Liver (tissue), 9 donors: Measurements from ENCODE around the gene CDC45. TPM values are rescaled to one million over a fixed set of nuclear protein-coding genes. Genes with fewer than 3 reads are reported as not detected.

ENCODE experiments used
- DNase-seq: peaks from one replicate; pipeline ENCODE4 v3.0.0-alpha.2; 2017; ENCODE audit warnings: low spot score
- H3K27ac ChIP-seq, 2 donors: one replicate each; pipeline ENCODE4 v1.7.0; 2013; ENCODE audit warnings: inconsistent platforms in 2 of 2, low read length in 2 of 2, control low read depth in 1 of 2, low read depth in 1 of 2, mild to moderate bottlenecking in 1 of 2
- H3K27me3 ChIP-seq, 4 donors: one replicate each; pipeline versions ENCODE4 v1.6.1 to v1.7.0; 2013; ENCODE audit warnings: low read length in 3 of 4, inconsistent platforms in 1 of 4, mild to moderate bottlenecking in 1 of 4, moderate library complexity in 1 of 4; ENCODE audit not compliant: control insufficient read depth in 4 of 4, insufficient read depth in 4 of 4
- H3K36me3 ChIP-seq, 4 donors: one replicate each; pipeline versions ENCODE4 v1.6.1 to v1.7.0; 2013; ENCODE audit warnings: low read length in 3 of 4, mild to moderate bottlenecking in 3 of 4, low read depth in 1 of 4, moderate library complexity in 1 of 4; ENCODE audit not compliant: control insufficient read depth in 4 of 4, insufficient read depth in 3 of 4
- H3K4me1 ChIP-seq, 4 donors: one replicate each; pipeline versions ENCODE4 v1.6.1 to v1.7.0; 2013; ENCODE audit warnings: low read length in 3 of 4, mild to moderate bottlenecking in 3 of 4, moderate library complexity in 1 of 4; ENCODE audit not compliant: control insufficient read depth in 4 of 4, insufficient read depth in 4 of 4
- H3K4me3 ChIP-seq, 3 donors: one replicate each; pipeline versions ENCODE4 v1.6.1 to v1.7.0; 2013; ENCODE audit warnings: low read length in 3 of 3, control low read depth in 1 of 3, low read depth in 1 of 3, mild to moderate bottlenecking in 1 of 3
- H3K9ac ChIP-seq, 2 donors: one replicate each; pipeline ENCODE4 v1.7.0; 2013; ENCODE audit warnings: low read length in 2 of 2, mild to moderate bottlenecking in 2 of 2, moderate library complexity in 2 of 2, control low read depth in 1 of 2, low read depth in 1 of 2
- H3K9me3 ChIP-seq, 4 donors: one replicate each; pipeline versions ENCODE4 v1.6.1 to v1.7.0; 2013; ENCODE audit warnings: low read length in 3 of 4; ENCODE audit not compliant: control insufficient read depth in 4 of 4
- ATF3 ChIP-seq: IDR thresholded peaks from 2 replicates; pipeline ENCODE4 v1.6.1; 2016; ENCODE audit warnings: antibody characterized with exemption
- EGR1 ChIP-seq, 2 donors: IDR thresholded peaks; 2 replicates each; pipeline ENCODE4 v1.6.1; 2016 to 2018; ENCODE audit warnings: antibody characterized with exemption in 2 of 2, low read depth in 2 of 2
- FOXA1 ChIP-seq: IDR thresholded peaks from 2 replicates; pipeline ENCODE4 v1.6.1; 2016; ENCODE audit warnings: antibody characterized with exemption
- FOXA2 ChIP-seq: IDR thresholded peaks from 2 replicates; pipeline ENCODE4 v1.6.1; 2016; ENCODE audit warnings: antibody characterized with exemption
- GABPA ChIP-seq, 2 donors: IDR thresholded peaks in 1 of 2; conservative IDR thresholded peaks in 1 of 2; 2 replicates each; pipeline ENCODE4 v1.6.1; 2016; ENCODE audit warnings: antibody characterized with exemption in 2 of 2, mild to moderate bottlenecking in 1 of 2, moderate library complexity in 1 of 2
- HNF4A ChIP-seq, 2 donors: conservative IDR thresholded peaks; 2 replicates each; pipeline ENCODE4 v1.6.1; 2016; ENCODE audit warnings: antibody characterized with exemption in 2 of 2, mild to moderate bottlenecking in 2 of 2
- HNF4G ChIP-seq: IDR thresholded peaks from 2 replicates; pipeline ENCODE4 v1.6.1; 2016; ENCODE audit warnings: antibody characterized with exemption
- JUND ChIP-seq, 2 donors: IDR thresholded peaks; 2 replicates each; pipeline ENCODE4 v1.6.1; 2016; ENCODE audit warnings: antibody characterized with exemption in 2 of 2
- RAD21 ChIP-seq, 2 donors: IDR thresholded peaks; 2 replicates each; pipeline ENCODE4 v1.6.1; 2016; ENCODE audit warnings: antibody characterized with exemption in 2 of 2, mild to moderate bottlenecking in 2 of 2
- RXRA ChIP-seq, 2 donors: IDR thresholded peaks; 2 replicates each; pipeline ENCODE4 v1.6.1; 2017 to 2018; ENCODE audit warnings: antibody characterized with exemption in 2 of 2, mild to moderate bottlenecking in 1 of 2
- SP1 ChIP-seq: IDR thresholded peaks from 2 replicates; pipeline ENCODE4 v1.6.1; 2018; ENCODE audit warnings: antibody characterized with exemption, mild to moderate bottlenecking
- TAF1 ChIP-seq: conservative IDR thresholded peaks from 2 replicates; pipeline ENCODE4 v1.6.1; 2016; ENCODE audit warnings: antibody characterized with exemption, mild to moderate bottlenecking
- YY1 ChIP-seq: IDR thresholded peaks from 2 replicates; pipeline ENCODE4 v1.6.1; 2016; ENCODE audit warnings: antibody characterized with exemption, mild to moderate bottlenecking
- WGBS: extraction: QIAGEN DNeasy Blood & Tissue Kit; methylation state at CpG from one replicate; pipeline ENCODE4 v1.1.7; 2013; 5-methylcytosine and 5-hydroxymethylcytosine counted together
- polyA plus RNA-seq, 2 donors: library from polyadenylated mRNA; stranded (reverse) in 1 of 2; unstranded in 1 of 2; fragments of 200-250 nt in 1 of 2; fragments of >200 nt in 1 of 2; fragmentation: Nextera tagmentation in 1 of 2; extraction: Ambion mirVana in 1 of 2; gene quantifications; one replicate each; pipeline versions ENCODE4 v1.2.1 to v1.2.3, GENCODE V29; 2013 to 2015
- total RNA-seq, 2 donors: library from RNA; depleted of rRNA; stranded (reverse); fragments of >200 nt; gene quantifications; one replicate each; pipeline ENCODE4 v1.2.3, GENCODE V29; 2014
- TF ChIP-seq, protein P1 (sequence below): IDR thresholded peaks from 2 replicates; pipeline ENCODE4 v1.6.1; 2016; ENCODE audit warnings: antibody characterized with exemption
- TF ChIP-seq, protein P2 (sequence below): IDR thresholded peaks from 2 replicates; pipeline ENCODE4 v1.6.1; 2016; ENCODE audit warnings: antibody characterized with exemption
- TF ChIP-seq, protein P3 (sequence below): IDR thresholded peaks from 2 replicates; pipeline ENCODE4 v1.6.1; 2016; ENCODE audit warnings: antibody characterized with exemption, mild to moderate bottlenecking
- donor health status: healthy.
- donor health status: healthy.
- donor health status: healthy.
- donor health status: healthy.
- donor health status: healthy.

The CDC45 gene
- total and polyA plus RNA-seq, 4 donors: 0.33 to 15.5 (median 0.94) TPM

- Histone ChIP-seq H3K4me1 (peaks cover 7 to 8% (median 8%) of the 10 kb centered on the region in 4 donors), H3K9me3 (no peaks in the 10 kb centered on the region), H3K4me3 (no peak overlapping the region), H3K27ac (no peak overlapping the region), H3K36me3 (no peaks in the 10 kb centered on the region), H3K27me3 (no peaks in the 10 kb centered on the region), H3K9ac (no peak overlapping the region)
- TF ChIP-seq SP1: no peak
- no peak for TF ChIP-seq GABPA (IDR thresholded peaks at IDR 0.05 in 1 of 2, conservative IDR thresholded peaks at IDR 0.05 in 1 of 2)
- no peak for TF ChIP-seq RAD21 (IDR thresholded peaks at IDR 0.05)
- no peak for TF ChIP-seq HNF4A (conservative IDR thresholded peaks at IDR 0.05)
- TF ChIP-seq TAF1: no peak
- TF ChIP-seq YY1: no peak
- no peak for TF ChIP-seq RXRA (IDR thresholded peaks at IDR 0.05)
- no peak for TF ChIP-seq JUND (IDR thresholded peaks at IDR 0.05)
- TF ChIP-seq, protein P1, sequence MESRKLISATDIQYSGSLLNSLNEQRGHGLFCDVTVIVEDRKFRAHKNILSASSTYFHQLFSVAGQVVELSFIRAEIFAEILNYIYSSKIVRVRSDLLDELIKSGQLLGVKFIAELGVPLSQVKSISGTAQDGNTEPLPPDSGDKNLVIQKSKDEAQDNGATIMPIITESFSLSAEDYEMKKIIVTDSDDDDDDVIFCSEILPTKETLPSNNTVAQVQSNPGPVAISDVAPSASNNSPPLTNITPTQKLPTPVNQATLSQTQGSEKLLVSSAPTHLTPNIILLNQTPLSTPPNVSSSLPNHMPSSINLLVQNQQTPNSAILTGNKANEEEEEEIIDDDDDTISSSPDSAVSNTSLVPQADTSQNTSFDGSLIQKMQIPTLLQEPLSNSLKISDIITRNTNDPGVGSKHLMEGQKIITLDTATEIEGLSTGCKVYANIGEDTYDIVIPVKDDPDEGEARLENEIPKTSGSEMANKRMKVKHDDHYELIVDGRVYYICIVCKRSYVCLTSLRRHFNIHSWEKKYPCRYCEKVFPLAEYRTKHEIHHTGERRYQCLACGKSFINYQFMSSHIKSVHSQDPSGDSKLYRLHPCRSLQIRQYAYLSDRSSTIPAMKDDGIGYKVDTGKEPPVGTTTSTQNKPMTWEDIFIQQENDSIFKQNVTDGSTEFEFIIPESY: no peak
- no peak for TF ChIP-seq FOXA1
- TF ChIP-seq FOXA2: no peak
- DNase-seq: no peak
- WGBS: 89% methylated on average over 5 of the region's 5 CpGs
These were observed 66.2 kb downstream of the CDC45 start for GRCh38 chr22:19545935-19546207.

DNA sequence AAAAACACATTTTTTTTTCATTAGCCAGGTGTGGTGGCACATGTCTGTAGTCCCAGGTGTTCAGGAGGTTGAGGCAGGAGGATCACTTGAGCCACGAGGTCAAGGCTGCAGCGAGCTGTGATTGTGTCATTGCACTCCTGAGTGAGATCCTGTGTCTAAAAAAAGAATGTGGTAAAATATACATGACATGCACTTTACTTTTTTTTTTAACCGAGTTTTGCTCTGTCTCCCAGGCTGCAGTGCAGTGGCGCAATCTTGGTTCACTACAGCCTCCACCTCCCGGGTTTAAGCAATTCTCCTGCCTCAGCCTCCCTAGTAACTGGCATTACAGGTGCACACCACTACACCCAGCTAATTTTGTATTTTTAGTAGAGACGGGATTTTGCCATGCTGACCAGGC lies 67.0 kb downstream of the CDC45 start:
- Histone ChIP-seq H3K9me3 (no peaks in the 10 kb centered on the region), H3K36me3 (no peaks in the 10 kb centered on the region), H3K9ac (no peak overlapping the region), H3K4me3 (no peak overlapping the region), H3K27ac (no peak overlapping the region), H3K27me3 (no peaks in the 10 kb centered on the region), H3K4me1 (peaks cover 7 to 8% (median 8%) of the 10 kb centered on the region in 4 donors)
- no peak for DNase-seq
- TF ChIP-seq HNF4G (no peak), RXRA (IDR thresholded peaks at IDR 0.05) (no peak), YY1 (no peak), FOXA1 (no peak), EGR1 (IDR thresholded peaks at IDR 0.05; ENCODE audit: low read depth in 2 of 2) (no peak), FOXA2 (no peak), GABPA (IDR thresholded peaks at IDR 0.05 in 1 of 2, conservative IDR thresholded peaks at IDR 0.05 in 1 of 2) (no peak), RAD21 (IDR thresholded peaks at IDR 0.05) (no peak), ATF3 (no peak), SP1 (no peak)
- TF ChIP-seq, protein P2, sequence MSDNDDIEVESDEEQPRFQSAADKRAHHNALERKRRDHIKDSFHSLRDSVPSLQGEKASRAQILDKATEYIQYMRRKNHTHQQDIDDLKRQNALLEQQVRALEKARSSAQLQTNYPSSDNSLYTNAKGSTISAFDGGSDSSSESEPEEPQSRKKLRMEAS: no peak
- TF ChIP-seq, protein P3, sequence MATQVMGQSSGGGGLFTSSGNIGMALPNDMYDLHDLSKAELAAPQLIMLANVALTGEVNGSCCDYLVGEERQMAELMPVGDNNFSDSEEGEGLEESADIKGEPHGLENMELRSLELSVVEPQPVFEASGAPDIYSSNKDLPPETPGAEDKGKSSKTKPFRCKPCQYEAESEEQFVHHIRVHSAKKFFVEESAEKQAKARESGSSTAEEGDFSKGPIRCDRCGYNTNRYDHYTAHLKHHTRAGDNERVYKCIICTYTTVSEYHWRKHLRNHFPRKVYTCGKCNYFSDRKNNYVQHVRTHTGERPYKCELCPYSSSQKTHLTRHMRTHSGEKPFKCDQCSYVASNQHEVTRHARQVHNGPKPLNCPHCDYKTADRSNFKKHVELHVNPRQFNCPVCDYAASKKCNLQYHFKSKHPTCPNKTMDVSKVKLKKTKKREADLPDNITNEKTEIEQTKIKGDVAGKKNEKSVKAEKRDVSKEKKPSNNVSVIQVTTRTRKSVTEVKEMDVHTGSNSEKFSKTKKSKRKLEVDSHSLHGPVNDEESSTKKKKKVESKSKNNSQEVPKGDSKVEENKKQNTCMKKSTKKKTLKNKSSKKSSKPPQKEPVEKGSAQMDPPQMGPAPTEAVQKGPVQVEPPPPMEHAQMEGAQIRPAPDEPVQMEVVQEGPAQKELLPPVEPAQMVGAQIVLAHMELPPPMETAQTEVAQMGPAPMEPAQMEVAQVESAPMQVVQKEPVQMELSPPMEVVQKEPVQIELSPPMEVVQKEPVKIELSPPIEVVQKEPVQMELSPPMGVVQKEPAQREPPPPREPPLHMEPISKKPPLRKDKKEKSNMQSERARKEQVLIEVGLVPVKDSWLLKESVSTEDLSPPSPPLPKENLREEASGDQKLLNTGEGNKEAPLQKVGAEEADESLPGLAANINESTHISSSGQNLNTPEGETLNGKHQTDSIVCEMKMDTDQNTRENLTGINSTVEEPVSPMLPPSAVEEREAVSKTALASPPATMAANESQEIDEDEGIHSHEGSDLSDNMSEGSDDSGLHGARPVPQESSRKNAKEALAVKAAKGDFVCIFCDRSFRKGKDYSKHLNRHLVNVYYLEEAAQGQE: no peak
- 79% methylated on average over 6 of the region's 6 CpGs for WGBS
